Keratinocyte (primary cell): Measurements from ENCODE around the gene GFPT2.

Source experiments
- CTCF ChIP-seq, 3 experiments: IDR thresholded peaks in 1 of 3; conservative IDR thresholded peaks in 1 of 3; optimal IDR thresholded peaks in 1 of 3; 2 replicates in 2 of 3; 3 replicates in 1 of 3; pipeline versions ENCODE3 to v1.5.1; 2011; ENCODE audit warnings: low read length in 3 of 3, mild to moderate bottlenecking in 3 of 3, moderate library complexity in 2 of 3, control low read depth in 1 of 3, inconsistent platforms in 1 of 3; ENCODE audit not compliant: insufficient read depth in 2 of 3; ENCODE audit errors: extremely low read depth in 1 of 3
- EZH2 ChIP-seq: IDR thresholded peaks from one replicate; pipeline ENCODE4 v1.6.1; 2012; ENCODE audit warnings: inconsistent platforms, mild to moderate bottlenecking, low read length, moderate library complexity

- no peak for TF ChIP-seq CTCF (optimal IDR thresholded peaks at IDR 0.05 in 1 of 3, IDR thresholded peaks at IDR 0.05 in 1 of 3, conservative IDR thresholded peaks at IDR 0.05 in 1 of 3; ENCODE audit: extremely low read depth in 1 of 3, insufficient read depth in 2 of 3, low read length in 3 of 3)
- no peak for TF ChIP-seq EZH2
These were observed 18.2 kb downstream of the GFPT2 start for GRCh38 chr5:180334751-180335613.
